AG04449 (cell line): Measurements from ENCODE around the gene TMEM135.
A peak's percentile ranks its signal among the peaks of the same experiment; 100 is the strongest.
"Not testable (repeated sequence)": the region's sequence is repeated elsewhere in the genome, so short reads cannot be mapped to it uniquely, and the experiment has no call there.

Source experiments
- CTCF ChIA-PET: fragments of 350-600 bp; formaldehyde crosslinking; extraction: SDS; loops from one replicate; lab custom pipeline; 2021; ENCODE audit warnings: antibody characterized with exemption; lab: Yijun Ruan, JAX
- POLR2A ChIA-PET: fragments of 400-600, 350-600 bp; formaldehyde crosslinking; extraction: SDS; loops from one replicate; lab custom pipeline; 2020; ENCODE audit warnings: antibody characterized with exemption, inconsistent platforms; lab: Yijun Ruan, JAX
- DNase-seq: peaks from one replicate; pipeline ENCODE4 v3.0.0-alpha.2; 2010; ENCODE audit warnings: low read depth, low spot score
- H3K4me3 ChIP-seq: 2 replicates; pipeline ENCODE4 v1.5.1; 2011; ENCODE audit warnings: low read depth, mild to moderate bottlenecking, control low read depth, low read length
- TF ChIP-seq, protein P1 (sequence below): IDR thresholded peaks from one replicate; pipeline ENCODE4 v1.5.1; 2011; ENCODE audit warnings: mild to moderate bottlenecking, moderate library complexity, low read length, control low read depth, inconsistent platforms; ENCODE audit not compliant: insufficient read depth; ENCODE audit errors: missing control alignments

TMEM135 gene

DNA sequence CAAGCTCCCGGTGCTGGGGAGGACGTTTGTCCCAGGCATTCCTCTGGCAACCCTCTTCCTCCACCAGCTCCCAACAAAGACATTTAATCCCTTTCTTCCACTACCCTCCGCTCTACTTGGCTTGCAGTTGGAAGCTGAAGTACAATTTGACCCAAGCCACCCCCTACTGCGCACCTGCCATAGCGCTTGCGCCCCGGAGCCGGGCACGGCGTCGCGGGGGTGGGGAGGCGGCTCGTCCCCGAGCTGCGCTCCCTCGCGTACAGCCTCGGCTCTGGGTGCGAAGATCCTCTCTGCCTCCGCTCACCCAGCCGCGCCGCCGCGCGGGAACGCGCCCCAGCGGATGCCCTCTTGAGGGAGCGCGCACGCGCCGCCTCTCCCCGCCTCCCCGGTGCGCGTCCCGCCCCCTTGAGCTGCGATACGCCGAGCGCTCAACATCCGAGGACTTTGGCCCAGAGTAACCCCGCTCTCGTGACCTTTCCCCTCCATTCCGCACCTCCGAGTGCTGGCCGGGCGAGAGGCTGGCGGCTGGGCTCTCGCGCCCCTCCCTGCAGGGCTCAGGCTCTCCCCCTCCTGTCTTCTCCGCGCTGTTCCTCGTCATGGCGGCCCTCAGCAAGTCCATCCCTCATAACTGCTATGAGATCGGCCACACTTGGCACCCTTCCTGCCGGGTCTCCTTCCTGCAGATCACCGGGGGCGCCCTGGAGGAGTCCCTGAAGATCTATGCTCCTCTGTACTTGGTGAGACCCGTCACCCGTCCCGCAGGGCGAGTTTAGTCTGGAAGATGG, at the start of gene TMEM135:
Gene TMEM135 (plus strand): TSS at position 485 of the 785 bp plus-strand sequence. CDS start 112 bp downstream, at position 597.
- peak within 1 kb of the TSS; percentile 93 for H3K4me3 ChIP-seq
- peak; percentile 12 for DNase-seq
- TF ChIP-seq, protein P1, sequence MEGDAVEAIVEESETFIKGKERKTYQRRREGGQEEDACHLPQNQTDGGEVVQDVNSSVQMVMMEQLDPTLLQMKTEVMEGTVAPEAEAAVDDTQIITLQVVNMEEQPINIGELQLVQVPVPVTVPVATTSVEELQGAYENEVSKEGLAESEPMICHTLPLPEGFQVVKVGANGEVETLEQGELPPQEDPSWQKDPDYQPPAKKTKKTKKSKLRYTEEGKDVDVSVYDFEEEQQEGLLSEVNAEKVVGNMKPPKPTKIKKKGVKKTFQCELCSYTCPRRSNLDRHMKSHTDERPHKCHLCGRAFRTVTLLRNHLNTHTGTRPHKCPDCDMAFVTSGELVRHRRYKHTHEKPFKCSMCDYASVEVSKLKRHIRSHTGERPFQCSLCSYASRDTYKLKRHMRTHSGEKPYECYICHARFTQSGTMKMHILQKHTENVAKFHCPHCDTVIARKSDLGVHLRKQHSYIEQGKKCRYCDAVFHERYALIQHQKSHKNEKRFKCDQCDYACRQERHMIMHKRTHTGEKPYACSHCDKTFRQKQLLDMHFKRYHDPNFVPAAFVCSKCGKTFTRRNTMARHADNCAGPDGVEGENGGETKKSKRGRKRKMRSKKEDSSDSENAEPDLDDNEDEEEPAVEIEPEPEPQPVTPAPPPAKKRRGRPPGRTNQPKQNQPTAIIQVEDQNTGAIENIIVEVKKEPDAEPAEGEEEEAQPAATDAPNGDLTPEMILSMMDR: peak; percentile 10
- ChIA-PET POLR2A (interaction anchor here (0.7 kb wide), 1 partner anchor 25 kb away, joined by 4 read pairs; no protein-coding TSS in a partner anchor), CTCF (interaction anchor here (1.4 to 2.2 kb wide), 4 partner anchors 8 to 99 kb away, joined by 3 to 7 read pairs (median 4); no protein-coding TSS in a partner anchor)

DNA sequence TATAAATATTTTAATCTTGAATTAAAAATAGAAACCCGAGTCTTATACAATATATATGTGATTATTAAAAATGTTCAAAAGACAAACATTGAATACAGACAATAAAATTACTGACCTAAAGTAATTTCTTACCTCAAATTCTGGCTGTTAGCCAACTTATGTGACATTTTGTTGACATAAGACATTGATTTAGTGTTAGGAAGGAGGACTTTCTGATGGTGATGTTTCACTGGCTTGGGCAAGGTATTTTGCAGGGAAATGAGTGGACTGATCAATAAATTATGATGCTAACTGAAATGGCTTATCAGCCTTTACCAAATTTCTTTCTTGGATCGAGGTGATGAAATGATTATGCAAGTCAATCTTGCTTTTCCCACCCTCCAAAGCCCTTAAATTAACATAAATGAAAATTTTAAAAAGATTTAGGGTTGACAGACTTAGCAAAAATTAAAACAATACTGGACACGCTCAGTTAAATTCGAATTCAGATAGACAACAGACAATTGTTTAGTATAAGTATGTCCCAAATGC, 49.3 kb upstream of the TMEM135 start:
- POLR2A ChIA-PET: no interaction called here
- no peak for DNase-seq
- TF ChIP-seq, protein P1: no peak
- CTCF ChIA-PET: interaction anchor here (0.8 to 1.6 kb wide), 4 partner anchors 12 to 301 kb away, joined by 3 to 4 read pairs (median 4); no protein-coding TSS in a partner anchor
- H3K4me3 ChIP-seq: no peak overlapping the region

DNA sequence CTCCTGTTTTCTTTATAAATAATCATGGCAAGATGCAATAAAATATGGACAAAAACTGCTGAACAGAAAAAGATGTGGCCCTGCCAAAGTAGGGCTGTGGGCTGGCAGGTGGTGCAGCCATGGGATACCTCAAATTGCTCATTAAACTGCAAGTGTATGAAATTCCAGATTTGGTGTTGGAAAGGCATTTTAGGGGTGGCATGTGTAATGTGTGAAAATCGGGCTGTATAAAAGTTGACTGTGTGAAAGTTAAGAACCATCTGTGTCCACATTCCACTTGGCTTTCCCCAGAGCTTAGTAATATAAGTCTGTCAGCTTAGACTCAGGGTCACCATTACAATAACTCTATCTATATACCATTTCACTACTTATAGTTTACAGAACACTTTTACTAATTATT, 47.7 kb upstream of the TMEM135 start:
- CTCF ChIA-PET: interaction anchor here (0.6 to 1.6 kb wide), 4 partner anchors 10 to 305 kb away, joined by 3 to 4 read pairs (median 4); no protein-coding TSS in a partner anchor
- POLR2A ChIA-PET: no interaction called here
- TF ChIP-seq, protein P1: no peak
- DNase-seq: no peak
- no peak overlapping the region for H3K4me3 ChIP-seq

DNA sequence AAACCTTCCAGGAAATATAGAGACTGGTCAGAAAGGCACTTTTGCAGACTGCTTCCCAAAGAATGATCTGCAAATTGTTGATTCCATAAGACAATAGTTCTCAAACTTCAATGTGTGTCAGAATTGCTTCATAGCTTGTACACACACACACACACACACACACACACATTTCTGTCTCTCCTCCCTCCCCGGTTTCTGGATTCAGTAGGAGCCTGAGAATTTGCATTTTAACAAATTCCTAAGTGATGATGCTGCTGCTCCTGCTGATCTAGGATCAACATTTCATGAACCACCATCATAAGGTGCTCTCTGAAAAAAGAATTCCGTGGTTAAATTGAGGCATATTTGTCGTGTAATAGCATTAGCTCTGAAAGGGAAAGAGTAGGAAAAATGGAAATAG, 47.2 kb upstream of the TMEM135 start:
- CTCF ChIA-PET: interaction anchor here (1.2 to 1.6 kb wide), 3 partner anchors 9 to 305 kb away, joined by 3 to 4 read pairs (median 4); no protein-coding TSS in a partner anchor
- POLR2A ChIA-PET: no interaction called here
- H3K4me3 ChIP-seq: no peak overlapping the region
- no peak for DNase-seq
- TF ChIP-seq, protein P1: no peak

DNA sequence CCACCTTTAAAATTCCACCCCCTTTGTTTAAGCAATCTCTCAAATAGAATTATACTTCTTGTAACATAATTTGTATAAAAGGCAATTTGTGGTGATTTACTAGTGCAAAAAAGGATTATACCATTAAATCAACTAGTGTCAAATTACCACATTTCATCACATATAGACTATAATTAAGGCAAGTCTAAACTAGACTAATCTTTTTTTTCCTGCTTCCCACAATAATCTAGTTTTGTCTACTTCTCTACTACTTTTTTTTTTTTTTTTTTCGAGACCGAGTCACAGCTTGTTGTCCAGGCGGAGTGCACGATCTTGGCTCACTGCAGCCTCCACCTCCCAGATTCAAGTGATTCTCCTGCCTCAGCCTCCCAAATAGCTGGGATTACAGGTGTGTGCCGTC, 46.4 kb upstream of the TMEM135 start:
- TF ChIP-seq, protein P1: no peak
- ChIA-PET CTCF (interaction anchor here (0.7 to 1.6 kb wide), 2 partner anchors 11 to 15 kb away, joined by 4 read pairs; no protein-coding TSS in a partner anchor), POLR2A (no interaction called here)
- no peak overlapping the region for H3K4me3 ChIP-seq
- DNase-seq: no peak

DNA sequence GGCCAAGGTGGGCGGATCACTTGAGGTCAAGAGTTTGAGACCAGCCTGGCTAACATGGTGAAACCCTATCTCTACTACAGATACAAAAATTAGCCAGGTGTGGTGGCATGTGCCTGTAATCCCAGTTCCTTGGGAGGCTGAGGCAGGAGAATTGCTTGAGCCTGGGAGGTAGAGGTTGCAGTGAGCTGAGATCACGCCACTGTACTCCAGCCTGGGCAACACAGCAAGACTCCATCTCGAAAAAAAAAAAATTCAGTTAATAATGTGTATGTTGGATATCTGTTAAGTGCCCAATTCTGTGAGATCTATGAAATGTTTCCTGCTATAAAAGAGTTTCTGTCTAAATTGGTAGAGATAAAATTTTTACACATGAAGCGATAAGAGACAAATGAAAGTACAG, 45.4 kb upstream of the TMEM135 start:
- CTCF ChIA-PET: interaction anchor here (0.9 to 1.3 kb wide), 2 partner anchors 9 to 298 kb away, joined by 3 read pairs; no protein-coding TSS in a partner anchor
- POLR2A ChIA-PET, DNase-seq, H3K4me3 ChIP-seq: not testable (repeated sequence)
